Stimulated activated CD4-positive, alpha-beta T cell treated with anti-CD3 and anti-CD28 coated beads, Interleukin-4, amount 100 ng/mL, for 1 hour (primary cell): ENCODE measurements around the gene FPGS.

Source experiments
- DNase-seq: peaks from one replicate; pipeline ENCODE4 v3.0.0-alpha.2; 2020

The FPGS gene

DNA sequence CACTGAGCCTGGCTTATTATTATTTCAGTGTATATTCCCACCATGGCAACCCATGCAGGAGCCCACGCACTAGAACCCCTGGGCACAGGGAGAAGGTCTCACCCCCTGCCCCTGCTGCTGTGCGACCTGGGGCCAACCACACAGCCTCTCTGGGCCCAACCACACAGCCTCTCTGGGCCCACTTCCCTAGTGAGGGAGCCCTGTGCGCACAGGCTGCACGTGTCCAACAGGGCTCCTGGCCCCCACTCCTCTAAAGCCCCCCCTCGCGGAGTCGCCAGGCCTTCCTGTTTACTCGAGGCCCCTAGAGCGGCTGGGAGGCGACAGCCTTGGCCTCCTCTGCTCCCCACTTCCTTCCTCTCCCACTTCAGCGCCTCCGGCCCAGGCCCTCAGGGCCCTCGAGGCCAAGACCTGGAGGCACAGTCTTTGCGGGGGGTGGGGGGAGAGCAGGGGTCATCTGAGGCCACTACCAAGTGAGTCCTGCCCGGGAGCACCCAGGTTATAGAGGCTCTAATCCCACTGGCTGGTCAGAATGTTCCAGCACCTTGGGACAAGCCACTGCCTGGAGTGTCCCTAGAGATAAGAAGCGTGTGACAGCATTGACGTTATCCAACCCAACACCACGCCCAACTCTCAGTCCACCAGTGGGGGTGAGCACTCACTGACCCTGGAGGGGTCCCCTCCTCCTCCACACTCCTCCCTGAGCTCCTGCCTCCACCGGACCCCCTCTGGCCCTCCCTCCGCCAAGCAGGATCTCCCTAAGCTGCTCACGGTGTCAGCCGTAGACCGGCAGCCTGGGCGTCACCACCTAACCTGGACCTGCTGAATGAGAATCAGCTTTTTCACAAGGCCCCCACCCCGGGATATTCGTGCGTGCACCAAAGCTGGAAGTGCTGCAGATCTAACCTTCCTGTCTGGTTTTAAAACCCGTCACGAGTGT, 59.7 kb downstream of the FPGS start:
- peak; percentile 24 for DNase-seq

DNA sequence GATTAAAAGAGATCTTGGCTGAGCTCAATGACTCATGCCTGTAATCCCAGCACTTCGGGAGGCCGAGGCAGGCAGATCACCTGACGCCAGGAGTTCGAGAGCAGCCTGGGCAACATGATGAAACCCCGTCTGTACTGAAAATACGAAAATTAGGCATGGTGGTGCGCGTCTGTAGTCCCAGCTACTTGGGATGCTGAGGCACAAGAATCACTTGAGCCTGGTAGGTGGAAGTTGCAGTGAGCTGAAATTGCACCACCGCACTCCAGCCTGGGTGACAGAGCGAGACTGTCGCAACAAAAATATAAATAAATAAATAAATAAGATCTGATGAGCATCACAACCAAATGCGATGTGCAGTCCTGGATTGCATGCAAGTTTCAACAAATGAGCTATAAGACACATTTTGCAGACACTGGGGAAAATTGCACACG, 60.5 kb downstream of the FPGS start:
- no peak for DNase-seq
